WTC11 (cell line): Measurements from ENCODE around the gene P2RX4.

Experiments used
- SP1 ChIP-seq: sonication (generic); formaldehyde crosslinking; conservative IDR thresholded peaks from 2 replicates; pipeline ENCODE4 v1.8.1; 2022; ENCODE audit warnings: missing genetic modification reagents
- ZBTB21 ChIP-seq: sonication (generic); formaldehyde crosslinking; IDR thresholded peaks from 2 replicates; pipeline ENCODE4 v1.8.1; 2023; ENCODE audit warnings: mild to moderate bottlenecking, missing genetic modification reagents, borderline replicate concordance
- ZNF423 ChIP-seq: fragments of 250-450 bp; sonication (Bioruptor Pico); IDR thresholded peaks from 2 replicates; pipeline ENCODE4 v2.1.2; 2022; ENCODE audit warnings: mild to moderate bottlenecking, moderate library complexity
- TF ChIP-seq, protein P1 (sequence below): sonication (generic); formaldehyde crosslinking; IDR thresholded peaks from 2 replicates; pipeline ENCODE4 v1.8.0; 2023; ENCODE audit warnings: missing genetic modification reagents, mild to moderate bottlenecking, borderline replicate concordance
- TF ChIP-seq, protein P2 (sequence below): fragments of 200-600 bp; IDR thresholded peaks from 2 replicates; pipeline ENCODE4 v1.8.0; 2022; ENCODE audit warnings: antibody characterized with exemption
- TF ChIP-seq, protein P3 (sequence below): sonication (generic); formaldehyde crosslinking; IDR thresholded peaks from 2 replicates; pipeline ENCODE4 v1.8.0; 2022; ENCODE audit warnings: mild to moderate bottlenecking, missing genetic modification reagents
- TF ChIP-seq, protein P4 (sequence below): sonication (generic); formaldehyde crosslinking; IDR thresholded peaks from 2 replicates; pipeline ENCODE4 v1.8.0; 2022; ENCODE audit warnings: mild to moderate bottlenecking, missing genetic modification reagents

DNA sequence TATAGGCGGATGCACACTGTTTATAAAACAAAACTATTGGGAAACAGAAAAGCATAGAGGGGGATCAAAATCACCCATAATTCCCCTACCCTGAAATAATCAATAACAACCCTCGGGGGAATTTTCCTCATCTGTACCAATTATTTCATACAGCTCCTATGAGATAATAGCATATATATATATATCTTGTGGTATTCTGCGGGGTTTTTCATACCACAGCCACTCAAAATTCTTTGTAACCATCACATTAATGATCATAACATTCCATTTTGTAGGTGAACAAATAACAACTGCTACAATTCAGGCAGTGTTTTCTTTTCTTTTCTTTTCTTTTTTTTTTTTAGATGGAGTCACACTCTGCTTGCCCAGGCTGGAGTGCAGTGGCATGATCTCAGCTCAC is 42.0 kb upstream of the P2RX4 start:
- TF ChIP-seq, protein P1, sequence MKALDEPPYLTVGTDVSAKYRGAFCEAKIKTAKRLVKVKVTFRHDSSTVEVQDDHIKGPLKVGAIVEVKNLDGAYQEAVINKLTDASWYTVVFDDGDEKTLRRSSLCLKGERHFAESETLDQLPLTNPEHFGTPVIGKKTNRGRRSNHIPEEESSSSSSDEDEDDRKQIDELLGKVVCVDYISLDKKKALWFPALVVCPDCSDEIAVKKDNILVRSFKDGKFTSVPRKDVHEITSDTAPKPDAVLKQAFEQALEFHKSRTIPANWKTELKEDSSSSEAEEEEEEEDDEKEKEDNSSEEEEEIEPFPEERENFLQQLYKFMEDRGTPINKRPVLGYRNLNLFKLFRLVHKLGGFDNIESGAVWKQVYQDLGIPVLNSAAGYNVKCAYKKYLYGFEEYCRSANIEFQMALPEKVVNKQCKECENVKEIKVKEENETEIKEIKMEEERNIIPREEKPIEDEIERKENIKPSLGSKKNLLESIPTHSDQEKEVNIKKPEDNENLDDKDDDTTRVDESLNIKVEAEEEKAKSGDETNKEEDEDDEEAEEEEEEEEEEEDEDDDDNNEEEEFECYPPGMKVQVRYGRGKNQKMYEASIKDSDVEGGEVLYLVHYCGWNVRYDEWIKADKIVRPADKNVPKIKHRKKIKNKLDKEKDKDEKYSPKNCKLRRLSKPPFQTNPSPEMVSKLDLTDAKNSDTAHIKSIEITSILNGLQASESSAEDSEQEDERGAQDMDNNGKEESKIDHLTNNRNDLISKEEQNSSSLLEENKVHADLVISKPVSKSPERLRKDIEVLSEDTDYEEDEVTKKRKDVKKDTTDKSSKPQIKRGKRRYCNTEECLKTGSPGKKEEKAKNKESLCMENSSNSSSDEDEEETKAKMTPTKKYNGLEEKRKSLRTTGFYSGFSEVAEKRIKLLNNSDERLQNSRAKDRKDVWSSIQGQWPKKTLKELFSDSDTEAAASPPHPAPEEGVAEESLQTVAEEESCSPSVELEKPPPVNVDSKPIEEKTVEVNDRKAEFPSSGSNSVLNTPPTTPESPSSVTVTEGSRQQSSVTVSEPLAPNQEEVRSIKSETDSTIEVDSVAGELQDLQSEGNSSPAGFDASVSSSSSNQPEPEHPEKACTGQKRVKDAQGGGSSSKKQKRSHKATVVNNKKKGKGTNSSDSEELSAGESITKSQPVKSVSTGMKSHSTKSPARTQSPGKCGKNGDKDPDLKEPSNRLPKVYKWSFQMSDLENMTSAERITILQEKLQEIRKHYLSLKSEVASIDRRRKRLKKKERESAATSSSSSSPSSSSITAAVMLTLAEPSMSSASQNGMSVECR (CRISPR knock-in tag), result no peak
- TF ChIP-seq SP1 (CRISPR knock-in tag) (no peak), ZNF423 (no peak), ZBTB21 (no peak)
- TF ChIP-seq, protein P2, sequence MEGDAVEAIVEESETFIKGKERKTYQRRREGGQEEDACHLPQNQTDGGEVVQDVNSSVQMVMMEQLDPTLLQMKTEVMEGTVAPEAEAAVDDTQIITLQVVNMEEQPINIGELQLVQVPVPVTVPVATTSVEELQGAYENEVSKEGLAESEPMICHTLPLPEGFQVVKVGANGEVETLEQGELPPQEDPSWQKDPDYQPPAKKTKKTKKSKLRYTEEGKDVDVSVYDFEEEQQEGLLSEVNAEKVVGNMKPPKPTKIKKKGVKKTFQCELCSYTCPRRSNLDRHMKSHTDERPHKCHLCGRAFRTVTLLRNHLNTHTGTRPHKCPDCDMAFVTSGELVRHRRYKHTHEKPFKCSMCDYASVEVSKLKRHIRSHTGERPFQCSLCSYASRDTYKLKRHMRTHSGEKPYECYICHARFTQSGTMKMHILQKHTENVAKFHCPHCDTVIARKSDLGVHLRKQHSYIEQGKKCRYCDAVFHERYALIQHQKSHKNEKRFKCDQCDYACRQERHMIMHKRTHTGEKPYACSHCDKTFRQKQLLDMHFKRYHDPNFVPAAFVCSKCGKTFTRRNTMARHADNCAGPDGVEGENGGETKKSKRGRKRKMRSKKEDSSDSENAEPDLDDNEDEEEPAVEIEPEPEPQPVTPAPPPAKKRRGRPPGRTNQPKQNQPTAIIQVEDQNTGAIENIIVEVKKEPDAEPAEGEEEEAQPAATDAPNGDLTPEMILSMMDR, result no peak
- TF ChIP-seq, protein P3, sequence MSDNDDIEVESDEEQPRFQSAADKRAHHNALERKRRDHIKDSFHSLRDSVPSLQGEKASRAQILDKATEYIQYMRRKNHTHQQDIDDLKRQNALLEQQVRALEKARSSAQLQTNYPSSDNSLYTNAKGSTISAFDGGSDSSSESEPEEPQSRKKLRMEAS (CRISPR knock-in tag), result no peak
- TF ChIP-seq, protein P4, sequence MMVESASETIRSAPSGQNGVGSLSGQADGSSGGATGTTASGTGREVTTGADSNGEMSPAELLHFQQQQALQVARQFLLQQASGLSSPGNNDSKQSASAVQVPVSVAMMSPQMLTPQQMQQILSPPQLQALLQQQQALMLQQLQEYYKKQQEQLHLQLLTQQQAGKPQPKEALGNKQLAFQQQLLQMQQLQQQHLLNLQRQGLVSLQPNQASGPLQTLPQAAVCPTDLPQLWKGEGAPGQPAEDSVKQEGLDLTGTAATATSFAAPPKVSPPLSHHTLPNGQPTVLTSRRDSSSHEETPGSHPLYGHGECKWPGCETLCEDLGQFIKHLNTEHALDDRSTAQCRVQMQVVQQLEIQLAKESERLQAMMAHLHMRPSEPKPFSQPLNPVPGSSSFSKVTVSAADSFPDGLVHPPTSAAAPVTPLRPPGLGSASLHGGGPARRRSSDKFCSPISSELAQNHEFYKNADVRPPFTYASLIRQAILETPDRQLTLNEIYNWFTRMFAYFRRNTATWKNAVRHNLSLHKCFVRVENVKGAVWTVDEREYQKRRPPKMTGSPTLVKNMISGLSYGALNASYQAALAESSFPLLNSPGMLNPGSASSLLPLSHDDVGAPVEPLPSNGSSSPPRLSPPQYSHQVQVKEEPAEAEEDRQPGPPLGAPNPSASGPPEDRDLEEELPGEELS (CRISPR knock-in tag), result no peak
